SK-N-MC (cell line): ENCODE data around the gene EXOC3L2.

ENCODE experiments used
- DNase-seq: peaks from one replicate; pipeline ENCODE4 v3.0.0-alpha.2; 2011; ENCODE audit warnings: low read depth, low spot score
- H3K27ac ChIP-seq: fragments of 200-600 bp; sonication (generic); 2 replicates; pipeline ENCODE4 v1.5.1; 2016; ENCODE audit warnings: mixed run types
- H3K36me3 ChIP-seq: fragments of 200-600 bp; sonication (generic); 2 replicates; pipeline ENCODE4 v1.6.1; 2017; ENCODE audit warnings: antibody characterized with exemption, low read length, mixed read lengths; ENCODE audit not compliant: insufficient read depth
- H3K4me3 ChIP-seq: fragments of 200-600 bp; sonication (generic); 2 replicates; pipeline ENCODE4 v1.5.1; 2016
- H3K9ac ChIP-seq: fragments of 200-600 bp; sonication (generic); 2 replicates; pipeline ENCODE4 v1.8.0; 2017; ENCODE audit warnings: mixed run types, mixed read lengths; ENCODE audit not compliant: insufficient read length
- H3K9me3 ChIP-seq: fragments of 200-600 bp; sonication (generic); 2 replicates; pipeline ENCODE4 v1.6.1; 2017; ENCODE audit warnings: low read depth, mild to moderate bottlenecking, antibody characterized with exemption, low read length, moderate library complexity, mixed read lengths
- EZH2 ChIP-seq: fragments of 200-600 bp; sonication (generic); IDR thresholded peaks from one replicate; pipeline ENCODE4 v1.6.1; 2017; ENCODE audit warnings: antibody characterized with exemption
- FOXP2 ChIP-seq: optimal IDR thresholded peaks from 2 replicates; pipeline ENCODE3; 2011; ENCODE audit warnings: mild to moderate bottlenecking, moderate library complexity; ENCODE audit not compliant: insufficient read depth; ENCODE audit errors: extremely low read length, control extremely low read depth
- POLR2AphosphoS5 ChIP-seq: IDR thresholded peaks from 2 replicates; pipeline ENCODE4 v1.6.1; 2012; ENCODE audit warnings: mild to moderate bottlenecking, low read depth, low read length, borderline replicate concordance

EXOC3L2 gene

DNA sequence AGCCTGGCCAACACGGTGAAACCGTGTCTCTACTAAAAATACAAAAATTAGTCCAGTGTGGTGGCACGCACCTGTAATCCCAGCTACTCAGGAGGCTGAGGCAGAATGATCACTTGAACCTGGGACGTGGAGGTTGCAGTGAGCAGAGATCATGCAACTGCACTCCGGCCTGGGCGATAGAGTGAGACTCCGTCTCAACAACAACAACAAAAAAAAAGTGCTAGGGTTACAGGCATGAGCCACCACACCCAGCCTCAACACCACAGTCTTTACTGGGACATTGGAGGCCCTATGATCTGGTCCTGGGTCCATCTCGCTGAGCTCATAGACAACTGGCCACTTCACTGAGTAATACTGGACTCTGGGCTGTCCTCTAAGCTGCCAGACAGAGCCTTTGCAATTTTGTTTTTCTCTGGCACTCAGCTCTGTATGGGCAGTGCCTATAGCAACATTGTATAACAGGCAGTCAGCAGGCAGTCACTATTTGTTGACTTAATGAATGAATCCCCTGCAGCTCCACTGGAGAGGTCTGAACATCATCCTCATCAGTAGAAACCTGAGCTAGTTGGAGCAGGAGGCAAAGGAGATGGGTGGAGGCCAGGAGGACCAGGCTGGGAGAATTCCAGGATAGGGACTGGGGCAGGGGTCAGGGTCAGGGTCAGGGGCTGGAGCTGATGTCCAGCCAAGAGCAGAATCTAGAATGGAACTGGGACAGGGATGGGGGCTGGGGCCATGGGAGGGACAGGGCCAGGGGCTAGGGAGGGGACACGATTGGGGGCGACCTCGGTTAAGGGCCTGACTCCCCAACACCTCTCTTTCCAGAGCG, 58.5 kb downstream of the EXOC3L2 start:
- no peak overlapping the region for H3K9ac ChIP-seq
- no peaks in the 10 kb centered on the region for H3K36me3 ChIP-seq
- no peak overlapping the region for H3K27ac ChIP-seq
- H3K4me3 ChIP-seq = no peak overlapping the region
- DNase-seq = no peak
- no peaks in the 10 kb centered on the region for H3K9me3 ChIP-seq
- TF ChIP-seq EZH2 = no peak
- no peak for TF ChIP-seq POLR2AphosphoS5
- no peak for TF ChIP-seq FOXP2

- no peak for DNase-seq
- Histone ChIP-seq H3K9me3 (no peaks in the 10 kb centered on the region), H3K27ac (no peak overlapping the region), H3K36me3 (no peaks in the 10 kb centered on the region), H3K9ac (no peak overlapping the region), H3K4me3 (no peak overlapping the region)
- TF ChIP-seq EZH2 (no peak), POLR2AphosphoS5 (no peak), FOXP2 (no peak)
Measured at GRCh38 chr19:45184115-45184514, 61.1 kb downstream of the EXOC3L2 start.

GRCh38 chr19:45182758-45183157, 62.4 kb downstream of the EXOC3L2 start:
- H3K9ac ChIP-seq = no peak overlapping the region
- no peak overlapping the region for H3K4me3 ChIP-seq
- no peak overlapping the region for H3K27ac ChIP-seq
- TF ChIP-seq POLR2AphosphoS5 (no peak), EZH2 (no peak), FOXP2 (no peak)
- no peaks in the 10 kb centered on the region for H3K9me3 ChIP-seq
- H3K36me3 ChIP-seq = no peaks in the 10 kb centered on the region
- DNase-seq = no peak

DNA sequence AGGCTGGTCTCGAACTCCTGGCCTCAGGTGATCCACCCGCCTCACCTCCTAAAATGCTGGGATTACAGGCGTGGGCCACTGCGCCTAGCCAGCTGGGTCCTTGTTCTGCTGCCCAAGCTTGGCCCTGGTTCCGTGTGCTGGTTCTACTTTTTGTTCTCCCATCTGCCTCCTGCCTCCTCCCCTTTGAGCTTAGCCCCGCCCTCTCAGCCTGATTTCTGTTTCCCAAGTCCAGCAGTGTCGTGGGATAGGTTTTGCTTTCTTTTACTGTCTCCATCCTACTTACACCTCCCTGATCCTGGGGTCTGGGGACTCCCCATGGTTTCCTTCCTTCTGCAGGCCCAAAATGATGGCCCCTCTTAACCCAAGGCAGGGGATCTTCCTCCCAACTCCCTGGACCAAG, 64.3 kb downstream of the EXOC3L2 start:
- Histone ChIP-seq H3K36me3 (no peaks in the 10 kb centered on the region), H3K27ac (no peak overlapping the region), H3K9ac (no peak overlapping the region), H3K9me3 (no peaks in the 10 kb centered on the region), H3K4me3 (no peak overlapping the region)
- no peak for DNase-seq
- no peak for TF ChIP-seq FOXP2
- TF ChIP-seq POLR2AphosphoS5 = no peak
- TF ChIP-seq EZH2 = no peak

DNA sequence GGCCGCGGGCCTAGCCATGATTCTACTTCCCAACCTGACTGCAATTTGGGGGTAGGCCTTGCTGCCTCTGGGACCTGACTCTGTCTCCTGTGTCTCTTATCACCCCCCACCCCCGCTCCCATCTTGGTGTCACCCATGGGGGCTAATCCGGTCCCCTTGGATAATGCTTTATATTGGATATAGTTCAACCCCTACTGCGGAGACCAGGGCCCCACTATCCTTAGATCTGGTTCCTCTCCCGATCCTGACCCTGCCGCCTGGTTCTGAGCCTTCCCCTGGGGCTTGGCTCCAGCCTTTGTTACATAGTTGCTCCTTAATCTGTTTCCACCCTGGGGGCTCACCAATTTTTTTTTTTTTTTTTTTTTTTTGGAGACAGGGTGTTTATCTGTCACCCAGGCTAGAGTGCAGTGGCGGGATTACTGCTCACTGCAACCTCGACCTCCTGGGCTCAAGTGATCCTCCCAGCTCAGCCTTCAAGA, 65.3 kb downstream of the EXOC3L2 start:
- Histone ChIP-seq H3K9me3 (no peaks in the 10 kb centered on the region), H3K27ac (no peak overlapping the region), H3K36me3 (no peaks in the 10 kb centered on the region), H3K4me3 (peak overlapping the region; percentile 87), H3K9ac (peak overlapping the region; percentile 75)
- TF ChIP-seq POLR2AphosphoS5 = no peak
- TF ChIP-seq EZH2 = no peak
- TF ChIP-seq FOXP2 = no peak
- DNase-seq = no peak

GRCh38 chr19:45179072-45179891, 65.9 kb downstream of the EXOC3L2 start:
- Histone ChIP-seq H3K9me3 (no peaks in the 10 kb centered on the region), H3K27ac (no peak overlapping the region), H3K36me3 (no peaks in the 10 kb centered on the region), H3K4me3 (peak overlapping the region; percentile 87), H3K9ac (peak overlapping the region; percentile 75)
- DNase-seq = no peak
- TF ChIP-seq FOXP2 (no peak), EZH2 (no peak), POLR2AphosphoS5 (no peak)

DNA sequence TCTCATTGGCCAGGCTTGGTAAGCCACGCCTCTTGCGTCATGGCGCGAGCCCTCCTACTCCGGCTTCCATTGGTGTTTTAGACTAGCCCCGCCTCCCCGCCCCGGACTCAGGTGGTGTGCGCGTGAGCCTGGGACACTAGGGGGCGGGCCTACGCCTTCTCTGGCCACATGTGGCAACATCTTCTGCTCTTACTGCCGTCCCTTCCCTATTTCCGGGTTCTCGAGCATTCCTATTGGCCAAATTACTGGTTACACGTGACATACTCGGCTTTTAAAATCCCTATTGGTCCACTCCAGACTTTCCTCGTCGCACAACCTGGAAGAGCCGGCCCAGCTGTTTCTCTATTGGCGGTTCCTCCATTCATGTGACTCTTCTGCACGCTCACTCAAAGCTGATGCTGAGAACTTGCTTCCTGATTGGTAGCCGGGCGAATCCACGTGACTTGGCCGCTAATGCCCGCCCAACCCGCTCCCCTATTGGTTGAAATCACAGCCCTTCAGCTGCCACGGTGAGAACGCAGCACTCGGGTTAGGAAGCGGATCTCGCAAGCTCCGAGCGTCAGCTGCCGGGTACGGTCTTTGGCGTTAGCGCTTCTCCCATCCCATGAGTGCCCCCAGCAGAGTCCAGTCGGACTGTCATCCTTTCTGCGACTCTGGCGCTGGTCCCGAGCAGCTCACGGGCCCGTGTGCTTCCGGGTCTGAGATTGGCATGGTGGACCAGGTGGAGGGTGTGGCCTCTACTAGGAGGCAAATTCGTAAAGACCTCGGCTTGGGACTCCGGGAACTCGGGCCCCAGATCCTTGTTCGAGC, 66.7 kb downstream of the EXOC3L2 start, which contains the start of gene BLOC1S3:
Gene BLOC1S3 (plus strand): TSS at position 523 of the 810 bp plus-strand sequence. CDS start 513 bp downstream, outside the sequence.
- peak; percentile 100 for DNase-seq
- Histone ChIP-seq H3K27ac (peak within 1 kb of the TSS; percentile 19; the same call in 1 of the 2 replicates), H3K36me3 (no peaks in the 10 kb centered on the region), H3K4me3 (peak within 1 kb of the TSS; percentile 87), H3K9ac (peak within 1 kb of the TSS; percentile 75), H3K9me3 (no peaks in the 10 kb centered on the region)
- TF ChIP-seq EZH2 (no peak), POLR2AphosphoS5 (peak; percentile 66; the same call in 1 of the 2 replicates), FOXP2 (no peak)
